CD4-positive, alpha-beta T cell treated with Interleukin-15 for 1 hour (primary cell): ENCODE data around the gene PIK3C3.
"Not testable (repeated sequence)": the region's sequence is repeated elsewhere in the genome, so short reads cannot be mapped to it uniquely, and the experiment has no call there.

Experiments used
- DNase-seq: peaks from one replicate; pipeline ENCODE4 v3.0.0-alpha.2; 2020

The PIK3C3 gene

DNA sequence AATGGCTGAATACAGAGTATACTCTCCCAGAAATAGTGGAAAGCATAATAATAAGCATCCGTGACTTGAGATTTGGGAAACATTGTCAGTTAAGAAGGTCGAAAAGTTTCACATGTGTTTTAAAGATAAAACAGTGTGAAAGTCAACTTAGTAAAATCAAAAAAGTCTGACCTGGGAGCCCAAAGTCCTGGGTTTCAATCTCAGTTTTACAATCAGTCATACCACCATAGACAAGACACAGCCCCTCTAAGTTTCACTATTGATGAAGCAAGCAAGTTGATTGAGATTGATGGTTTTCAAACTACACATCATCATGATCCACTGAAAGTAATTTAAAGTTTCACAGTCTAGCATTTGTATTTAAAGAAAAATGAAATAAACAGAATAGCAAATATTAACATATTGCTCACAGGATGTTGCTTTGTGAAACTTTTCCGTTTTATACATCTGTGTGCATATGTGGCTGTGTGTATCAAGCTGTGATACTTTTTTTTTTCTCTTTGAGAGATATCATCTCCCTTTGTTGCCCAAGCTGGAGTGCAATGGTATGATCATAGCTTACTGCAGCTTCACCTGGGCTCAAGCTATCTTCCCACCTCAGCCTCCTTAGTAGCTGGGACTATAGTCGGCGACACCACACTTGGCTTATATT lies 71.1 kb downstream of the PIK3C3 start:
- DNase-seq: no peak

DNA sequence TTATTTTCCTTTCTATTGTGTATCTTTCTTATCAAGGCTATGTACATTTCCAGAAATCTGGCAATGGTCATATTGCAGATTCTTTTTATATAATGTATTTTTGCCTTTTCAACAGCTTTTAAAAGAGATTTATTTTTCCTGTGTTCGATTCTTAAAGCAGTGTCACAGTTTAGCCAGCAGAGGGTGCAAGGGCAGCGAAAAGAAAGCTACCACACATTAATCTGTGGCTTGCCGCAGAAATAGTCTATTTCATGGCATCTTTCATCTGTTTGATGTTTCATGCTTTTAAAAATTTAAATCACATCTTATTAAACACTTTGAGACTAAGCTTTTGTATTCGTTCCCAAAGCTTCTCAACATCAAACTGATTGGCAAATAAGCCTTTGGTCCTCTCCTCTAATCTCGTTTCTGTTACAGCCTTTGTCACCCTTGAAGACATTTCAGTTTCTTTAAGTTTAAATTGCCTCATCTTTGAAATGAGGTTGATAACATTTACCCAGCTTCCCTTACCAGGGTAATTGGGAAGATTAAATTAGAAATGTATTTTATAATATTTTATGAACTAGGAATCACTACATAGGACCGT lies 73.3 kb downstream of the PIK3C3 start:
- no peak for DNase-seq

DNA sequence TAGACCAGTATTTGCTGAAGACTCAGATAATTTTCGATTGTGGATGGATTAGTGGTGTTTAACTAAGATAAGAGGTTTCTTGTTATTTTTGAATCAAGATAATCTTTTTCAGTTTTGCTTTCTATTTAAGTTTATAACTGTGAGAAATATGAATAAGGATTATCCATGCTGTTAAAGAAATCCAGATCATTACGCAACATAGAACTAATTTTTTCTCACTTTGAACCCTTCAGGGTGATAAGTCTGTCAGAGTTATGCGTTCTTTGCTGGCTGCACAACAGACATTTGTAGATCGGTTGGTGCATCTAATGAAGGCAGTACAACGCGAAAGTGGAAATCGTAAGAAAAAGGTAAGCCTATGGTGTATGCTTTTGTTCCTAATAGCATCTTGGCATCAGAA lies 74.1 kb downstream of the PIK3C3 start:
- DNase-seq: no peak

DNA sequence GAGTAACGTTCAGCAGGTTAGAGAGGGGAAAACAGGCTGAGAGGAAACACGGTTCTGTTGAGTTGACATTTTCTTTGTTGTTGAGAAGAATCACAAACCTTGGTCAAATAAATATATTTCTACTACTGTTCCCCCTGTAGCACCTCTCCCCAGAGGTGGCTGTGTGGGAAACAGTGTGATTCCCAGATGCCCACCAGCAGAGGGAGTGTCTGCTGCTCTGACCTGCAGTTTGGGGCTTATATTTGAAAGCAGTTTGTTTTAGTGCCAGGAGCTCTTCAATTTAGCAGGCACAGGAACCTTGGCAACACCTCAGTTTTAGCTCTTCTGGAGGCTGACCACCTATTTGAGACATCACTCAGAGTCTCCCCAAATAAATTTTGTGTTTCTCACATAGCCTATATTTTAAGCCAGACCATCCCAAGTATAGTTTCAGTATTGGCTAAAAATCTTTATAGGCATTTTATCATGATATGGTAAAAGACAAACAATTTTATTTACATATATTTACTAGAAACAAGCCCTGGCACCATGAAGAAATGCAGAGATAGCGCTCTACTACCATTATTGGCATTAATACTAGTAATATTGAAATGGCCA lies 75.7 kb downstream of the PIK3C3 start:
- no peak for DNase-seq

DNA sequence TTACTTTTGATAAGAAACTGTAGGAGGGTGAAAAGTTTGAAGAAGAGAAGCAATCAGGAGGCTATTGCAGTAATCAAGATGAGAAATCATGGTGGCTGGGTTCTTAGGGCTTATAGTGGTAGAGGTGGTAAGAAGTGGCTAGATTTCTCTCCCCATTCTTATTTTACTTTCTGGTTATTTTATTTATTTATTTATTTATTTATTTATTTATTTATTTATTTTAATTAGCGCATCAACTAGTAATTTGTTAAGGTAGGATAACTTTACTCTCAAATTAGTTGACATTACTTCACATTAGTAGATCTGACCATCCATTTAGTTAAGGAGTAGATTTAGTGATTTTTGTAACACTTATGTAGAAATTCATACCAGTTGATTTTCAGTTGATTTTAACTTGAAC lies 77.4 kb downstream of the PIK3C3 start:
- no peak for DNase-seq

DNA sequence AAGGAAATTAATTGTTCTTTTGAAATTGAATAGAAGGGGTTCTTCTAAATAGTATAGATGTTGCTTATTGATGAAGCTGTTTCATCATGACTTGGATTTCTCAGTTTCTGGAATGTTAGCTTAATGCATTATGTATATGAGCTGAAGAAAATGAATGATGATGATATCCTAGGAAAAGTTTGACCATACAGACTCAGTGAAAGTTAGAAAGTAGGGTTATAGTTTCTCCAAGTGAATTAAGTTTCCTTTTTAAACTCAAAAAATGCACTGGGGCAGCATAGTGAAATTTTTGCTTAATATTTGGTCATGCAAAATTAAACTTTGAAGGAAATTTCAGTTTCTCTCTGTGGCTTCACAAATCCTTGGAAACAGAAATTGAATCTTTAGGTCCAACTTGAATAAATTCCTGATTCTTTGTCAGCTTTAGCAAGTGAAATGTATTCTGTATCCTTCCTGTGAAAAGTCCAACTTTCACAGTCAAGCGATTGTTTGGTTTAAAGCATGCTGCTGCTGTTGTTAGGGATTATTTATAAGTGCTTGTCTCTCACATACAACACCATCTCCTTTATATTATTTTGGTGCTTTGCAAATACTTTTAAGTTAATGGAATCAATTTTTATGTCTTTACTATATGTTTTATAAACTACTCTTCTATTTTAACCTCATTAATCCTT lies 78.2 kb downstream of the PIK3C3 start:
- no peak for DNase-seq

DNA sequence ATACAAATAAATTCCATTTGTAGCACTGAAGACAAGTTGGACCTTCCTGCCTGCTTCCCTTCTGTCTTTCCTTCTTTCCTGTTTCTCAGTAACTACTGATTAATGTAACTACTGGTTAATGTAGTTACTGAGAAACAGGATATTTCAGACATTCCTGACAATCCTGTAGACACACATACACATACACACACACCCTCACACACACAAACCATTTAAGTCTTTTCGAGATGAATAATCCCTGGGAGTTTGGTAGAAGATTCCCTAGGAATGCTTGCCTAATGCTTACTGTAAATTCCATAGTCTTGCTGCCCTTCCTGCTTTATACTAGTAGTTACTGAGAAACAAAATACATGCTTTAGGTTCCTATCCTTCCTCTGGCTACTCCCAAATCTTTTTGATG lies 83.9 kb downstream of the PIK3C3 start:
- no peak for DNase-seq

DNA sequence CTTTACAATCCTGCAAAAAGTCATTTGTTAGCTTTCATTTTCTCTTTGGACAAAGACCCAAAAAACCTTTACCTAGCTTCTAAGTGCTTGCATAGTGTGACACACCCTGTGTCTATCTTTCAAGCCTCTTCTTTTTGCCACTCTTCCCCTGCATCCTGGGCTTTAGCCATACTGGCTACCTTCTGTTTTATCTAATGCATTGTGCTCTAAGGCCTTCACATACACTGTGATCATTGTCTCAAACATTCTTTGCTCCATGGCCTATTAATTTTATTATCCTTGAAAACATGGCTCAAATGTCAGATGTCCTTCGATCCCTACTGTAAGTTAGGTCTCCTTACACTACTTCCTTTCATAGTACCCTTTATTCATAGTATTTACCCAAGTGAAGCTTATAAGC lies 84.4 kb downstream of the PIK3C3 start:
- no peak for DNase-seq

DNA sequence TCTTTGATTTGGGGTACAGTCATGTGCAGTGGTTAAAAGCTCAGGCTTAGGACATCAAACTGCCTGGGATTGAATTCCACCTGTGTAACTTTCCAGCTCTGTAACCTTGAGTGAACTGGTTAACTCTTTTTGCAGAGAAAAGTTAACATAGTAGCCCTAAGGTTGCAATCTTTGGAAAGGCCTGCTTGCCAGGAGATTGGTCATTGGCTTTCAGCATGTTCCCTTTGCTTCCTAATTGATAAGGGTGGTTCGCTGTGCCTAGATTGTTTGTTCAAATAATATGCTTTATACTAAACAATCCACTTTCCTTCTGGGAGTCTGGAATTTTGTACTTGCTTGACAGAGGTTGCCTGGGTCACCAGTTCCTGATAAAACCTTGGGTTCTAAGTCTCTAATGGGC lies 86.8 kb downstream of the PIK3C3 start:
- DNase-seq: no peak

DNA sequence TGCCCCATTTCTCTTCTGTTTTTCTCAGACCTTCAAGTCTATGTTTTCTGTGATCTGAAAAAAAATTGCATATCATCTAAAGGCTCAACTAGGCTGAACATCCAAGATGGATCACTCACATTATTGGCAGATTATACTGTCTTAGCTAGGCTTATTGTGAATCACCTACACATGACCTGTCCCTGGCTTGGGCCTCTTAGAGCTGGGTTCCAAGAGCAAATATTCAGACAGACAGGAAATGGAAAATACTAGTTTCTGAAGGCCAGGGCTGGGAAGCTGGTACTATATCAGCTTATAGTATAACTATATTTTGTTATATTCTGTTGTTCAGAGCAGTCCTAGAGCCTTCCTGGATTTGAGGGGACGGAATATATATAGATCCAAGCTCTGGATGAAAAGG lies 90.3 kb downstream of the PIK3C3 start:
- DNase-seq: no peak

DNA sequence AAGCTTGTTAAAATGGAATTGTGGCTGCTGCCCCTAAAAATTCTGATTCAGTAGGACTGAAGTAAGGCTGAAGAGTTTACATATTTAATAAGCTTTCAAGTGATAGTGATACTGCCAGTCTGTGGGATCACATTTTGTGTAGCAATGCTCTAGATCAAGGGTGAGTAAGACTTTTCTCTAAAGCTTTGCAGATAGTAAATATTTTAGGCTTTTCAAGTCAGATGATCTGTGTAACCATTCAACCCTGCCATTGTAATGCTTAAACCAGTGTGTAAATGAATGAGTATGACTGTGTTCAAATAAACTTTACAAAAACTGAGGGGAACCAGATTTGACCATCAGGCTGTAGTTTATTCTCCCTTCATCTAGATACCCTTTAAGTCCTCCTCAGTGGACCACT lies 92.7 kb downstream of the PIK3C3 start:
- no peak for DNase-seq

DNA sequence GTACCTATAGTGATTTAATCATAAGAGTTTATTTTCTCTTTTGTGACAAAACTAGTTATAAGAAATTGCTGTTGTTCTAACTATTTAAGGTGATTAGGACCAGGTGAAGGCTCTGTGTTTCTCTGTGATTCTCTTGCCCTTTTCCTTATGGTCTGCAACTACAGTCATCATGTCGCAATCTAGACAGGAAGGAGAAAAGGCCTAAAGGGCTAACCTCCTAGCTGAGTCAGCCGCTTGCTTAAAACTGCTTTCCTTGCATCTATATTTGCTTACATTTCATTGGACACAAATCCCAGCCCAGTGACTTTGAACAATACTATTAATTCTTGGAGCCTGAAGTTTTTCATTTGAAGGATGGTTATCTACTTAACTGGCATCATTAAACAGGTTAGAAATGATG lies 93.1 kb downstream of the PIK3C3 start:
- no peak for DNase-seq

DNA sequence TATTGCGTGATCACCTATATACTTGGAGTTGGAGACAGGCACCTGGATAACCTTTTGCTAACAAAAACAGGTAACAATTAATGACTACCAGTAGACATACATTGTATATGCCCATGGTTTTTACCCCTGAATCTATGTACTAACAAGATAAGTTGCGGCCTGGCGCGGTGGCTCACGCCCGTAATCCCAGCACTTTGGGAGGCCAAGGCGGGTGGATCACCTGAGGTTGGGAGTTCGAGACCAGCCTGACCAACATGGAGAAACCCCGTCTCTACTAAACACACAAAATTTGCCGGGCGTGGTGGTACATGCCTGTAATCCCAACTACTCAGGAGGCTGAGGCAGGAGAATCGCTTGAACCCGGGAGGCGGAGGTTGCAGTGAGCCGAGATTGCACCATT lies 94.5 kb downstream of the PIK3C3 start:
- DNase-seq: not testable (repeated sequence)

DNA sequence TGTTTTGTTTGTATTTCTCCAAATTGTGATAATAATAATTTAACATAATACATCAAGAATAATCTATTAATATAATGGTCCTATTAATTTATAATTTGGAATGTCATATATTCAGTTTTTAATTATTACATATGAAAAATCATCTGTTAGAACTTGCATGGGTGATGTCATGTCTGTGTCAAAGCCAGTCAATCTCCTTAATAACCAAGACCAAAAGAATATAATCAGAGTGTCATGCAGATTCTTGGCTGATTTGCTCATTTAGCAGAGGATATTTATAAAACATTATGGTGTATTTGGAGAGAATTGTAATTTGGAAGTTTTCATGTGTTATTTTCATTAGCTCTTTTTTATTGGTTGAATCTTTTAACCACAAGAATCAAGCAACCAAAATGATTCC lies 96.4 kb downstream of the PIK3C3 start:
- no peak for DNase-seq

DNA sequence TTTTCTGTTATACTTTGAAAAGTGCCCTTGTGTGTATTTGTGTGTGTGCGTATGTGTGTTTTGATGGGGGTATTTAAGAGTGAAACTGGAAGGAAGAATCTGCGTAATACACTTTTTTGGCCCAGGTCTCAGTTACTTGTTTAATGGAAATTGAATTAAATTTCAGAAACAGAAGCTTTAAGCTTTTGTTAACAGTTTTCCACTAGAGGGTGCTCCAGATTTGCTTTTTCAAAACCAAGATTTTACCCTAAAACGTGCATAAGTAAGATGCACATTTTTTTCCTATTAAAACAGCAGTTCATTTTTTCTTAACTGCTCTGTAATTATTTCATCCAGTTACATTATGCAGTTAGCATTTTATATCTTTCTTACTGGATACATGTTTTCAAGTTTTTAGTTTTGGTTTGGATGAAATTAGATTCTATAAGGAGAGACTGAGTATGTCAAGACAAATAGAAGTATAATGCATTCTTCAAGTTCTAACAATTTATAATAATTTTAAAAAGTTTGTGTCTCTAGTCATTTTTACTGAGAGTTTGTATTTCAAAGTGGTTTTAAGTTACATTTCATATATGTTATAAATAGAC lies 97.2 kb downstream of the PIK3C3 start:
- no peak for DNase-seq

DNA sequence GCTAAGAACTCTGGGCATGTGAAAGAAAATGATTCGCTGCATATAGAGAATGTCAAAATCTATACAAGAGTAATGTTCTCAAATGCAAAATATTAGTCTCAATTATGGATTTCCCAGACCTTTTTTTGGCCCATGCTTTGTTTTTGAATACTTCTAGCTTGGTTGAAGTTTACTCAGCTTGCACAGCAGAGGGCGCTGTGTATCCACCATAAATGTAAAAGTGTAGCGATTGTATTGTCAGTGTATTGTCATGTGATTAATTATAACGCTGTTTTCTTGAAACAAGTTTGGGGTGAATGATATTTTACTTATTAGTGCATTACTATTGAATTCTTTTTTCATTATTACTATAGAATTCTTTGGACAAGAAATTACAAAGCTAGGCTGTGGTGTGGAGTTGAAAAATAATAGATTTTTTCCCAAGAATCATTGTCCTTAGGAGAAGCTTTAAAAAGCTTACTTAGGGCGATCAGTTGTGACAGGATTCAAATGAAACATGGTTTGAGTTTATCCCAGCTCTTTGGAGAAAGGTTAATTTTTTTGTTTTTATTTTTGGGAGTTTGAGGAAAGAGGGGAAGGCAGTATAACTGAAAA lies 98.3 kb downstream of the PIK3C3 start:
- DNase-seq: peak; percentile 37

DNA sequence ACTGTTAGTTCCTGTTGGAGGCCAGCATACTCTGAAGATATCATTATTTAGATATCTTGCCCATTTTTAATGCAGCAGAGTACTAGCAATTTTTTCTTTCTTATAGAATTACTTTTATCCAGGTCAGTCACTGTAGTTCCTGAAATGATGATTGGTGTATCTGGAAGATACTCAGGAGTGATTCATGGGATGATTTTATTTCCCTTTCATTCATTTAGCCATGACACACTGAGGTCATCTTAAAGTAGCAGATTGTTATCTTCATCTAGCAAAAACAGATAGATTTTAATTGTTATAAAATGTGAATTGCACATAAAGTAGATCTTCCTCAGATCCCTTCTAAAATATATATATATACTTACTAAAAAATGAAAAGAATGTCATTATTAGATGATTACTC lies 109.1 kb downstream of the PIK3C3 start:
- DNase-seq: no peak

DNA sequence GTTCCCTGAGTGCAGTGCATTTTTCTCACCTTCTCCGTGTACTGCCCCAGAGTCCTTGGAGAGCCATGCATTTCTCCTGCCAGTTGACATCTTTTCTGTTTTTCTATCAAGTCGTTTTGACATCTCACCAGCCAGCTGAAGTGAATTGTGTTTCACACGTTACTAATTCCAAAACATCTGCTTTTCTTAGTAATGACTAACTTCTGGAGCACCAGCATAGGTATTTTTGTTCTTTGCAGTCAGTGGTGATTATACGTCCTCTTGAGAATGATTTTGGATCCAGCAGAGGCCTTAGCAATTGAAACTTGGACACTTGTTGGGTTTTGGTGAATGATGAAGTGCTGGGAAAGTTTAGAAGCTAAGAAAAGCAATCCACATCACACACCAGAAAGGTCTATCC lies 112.5 kb downstream of the PIK3C3 start:
- DNase-seq: no peak

DNA sequence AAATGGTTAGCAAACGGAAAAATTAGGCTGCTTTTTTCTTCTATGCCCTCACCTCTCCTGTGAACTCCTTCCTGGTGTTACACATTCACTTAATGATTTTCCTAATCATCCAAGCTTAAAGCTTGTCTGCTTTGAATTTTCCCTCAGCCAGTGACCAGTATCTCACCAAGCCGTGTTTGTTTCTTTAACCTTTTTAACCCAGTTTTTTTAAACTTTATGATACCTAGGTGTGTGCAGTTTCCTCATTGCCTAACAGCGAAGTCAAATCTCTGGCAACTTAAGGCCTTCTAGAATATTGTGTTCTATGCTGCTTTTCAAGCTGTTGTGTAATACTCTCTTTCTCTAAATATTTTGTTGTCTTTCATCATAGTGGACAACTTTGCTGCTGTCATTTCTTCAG lies 113.0 kb downstream of the PIK3C3 start:
- no peak for DNase-seq

DNA sequence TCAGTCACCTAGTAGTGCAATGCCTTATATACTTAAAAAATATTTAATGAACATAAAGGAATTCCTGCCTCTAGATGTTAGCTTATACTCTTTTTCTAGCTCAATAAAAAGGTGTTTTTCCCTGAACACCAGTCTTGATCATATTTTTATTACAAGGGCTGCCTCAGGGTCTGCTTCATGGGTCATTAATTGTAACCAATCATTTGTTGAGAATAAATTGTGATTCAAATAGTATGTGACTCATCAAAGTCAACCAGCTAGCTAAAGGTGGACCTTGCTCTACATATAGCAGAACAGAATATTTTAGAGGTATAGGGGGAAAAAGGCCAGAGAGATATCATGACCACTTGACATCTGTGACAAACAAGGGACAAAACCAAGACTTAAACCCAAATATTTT lies 114.0 kb downstream of the PIK3C3 start:
- DNase-seq: no peak

DNA sequence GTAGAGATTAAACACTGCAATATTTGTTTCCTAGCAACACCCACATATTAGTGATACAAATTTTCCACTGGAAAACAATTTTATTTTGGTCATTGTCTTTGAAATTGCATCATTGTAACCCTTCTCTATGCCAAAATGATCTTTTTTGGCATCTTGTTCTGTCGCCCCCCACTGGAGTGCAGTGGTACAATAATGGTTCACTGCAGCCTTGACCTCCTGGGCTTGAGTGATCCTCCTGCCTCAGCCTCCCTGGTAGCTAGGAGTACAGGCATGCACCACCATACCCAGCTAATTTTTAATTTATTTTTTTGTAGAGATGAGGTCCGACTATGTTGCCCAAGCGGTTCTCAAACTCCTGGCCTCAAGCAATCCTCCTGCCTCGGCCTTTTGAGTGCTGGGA lies 117.4 kb downstream of the PIK3C3 start:
- no peak for DNase-seq

DNA sequence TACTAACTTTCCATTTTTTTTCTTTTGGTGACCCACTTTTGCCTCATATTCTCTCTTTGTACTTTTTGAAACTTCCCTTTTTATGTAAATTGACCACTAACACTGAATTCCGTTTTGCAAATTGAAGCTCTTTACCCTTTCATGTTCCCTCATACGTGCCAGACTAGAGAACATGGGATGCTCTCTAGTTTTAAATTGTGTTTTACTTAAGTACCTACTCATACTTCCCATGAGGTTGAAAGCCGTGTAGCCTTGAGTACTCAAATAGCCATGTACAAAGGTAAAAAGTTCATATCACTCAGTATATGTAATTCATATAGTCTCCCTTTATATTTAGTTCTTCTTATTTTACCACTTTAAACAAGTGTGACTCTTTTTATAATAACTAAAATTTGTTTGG lies 119.7 kb downstream of the PIK3C3 start:
- DNase-seq: no peak

DNA sequence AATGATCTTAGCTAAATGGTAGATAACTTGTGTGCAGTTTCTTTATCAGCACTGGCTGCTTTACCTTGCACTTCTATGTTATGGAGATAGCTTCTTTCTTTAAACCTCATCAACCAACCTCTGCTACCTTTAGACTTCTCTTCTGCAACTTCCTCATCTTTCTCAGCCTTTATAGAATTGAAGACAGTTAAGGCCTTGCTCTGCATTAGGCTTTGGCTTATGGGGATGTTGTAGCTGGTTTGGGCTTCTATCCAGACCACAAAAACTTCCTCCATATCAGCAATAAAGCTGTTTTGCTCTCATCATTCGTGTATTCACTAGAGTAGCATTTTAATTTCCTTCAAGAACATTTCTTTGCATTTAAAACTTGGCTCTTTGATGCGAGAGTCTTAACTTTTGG lies 123.7 kb downstream of the PIK3C3 start:
- no peak for DNase-seq

DNA sequence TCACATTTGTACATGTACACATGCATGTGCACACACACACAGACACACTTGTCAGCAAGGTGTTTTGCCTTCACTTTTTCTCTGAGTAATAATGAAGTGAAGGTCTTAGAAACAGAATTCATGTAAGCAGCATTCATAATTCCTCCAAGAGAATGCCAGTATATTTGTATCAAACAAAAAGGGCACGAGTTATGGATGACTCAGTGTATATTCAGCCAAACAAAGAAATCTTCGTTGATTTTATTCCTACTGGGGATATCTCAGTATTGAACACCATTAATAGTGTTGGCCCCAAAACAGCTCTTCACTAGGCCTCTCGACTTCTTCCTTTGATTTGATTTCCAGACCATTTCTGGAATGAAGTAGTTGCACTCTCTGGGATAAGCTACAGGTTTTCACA lies 125.3 kb downstream of the PIK3C3 start:
- no peak for DNase-seq
